Choroid plexus epithelial cell (primary cell): ENCODE results near the gene PCDHB14.
"Not testable (repeated sequence)": the region's sequence is repeated elsewhere in the genome, so short reads cannot be mapped to it uniquely, and the experiment has no call there.

Experiments used
- DNase-seq: peaks from one replicate; pipeline ENCODE4 v3.0.0-alpha.2; 2010; ENCODE audit warnings: low read depth
- H3K4me3 ChIP-seq: 2 replicates; pipeline ENCODE4 v1.5.1; 2011; ENCODE audit warnings: low read depth, mild to moderate bottlenecking, control low read depth, low read length, moderate library complexity
- TF ChIP-seq, protein P1 (sequence below): conservative IDR thresholded peaks from 2 replicates; pipeline ENCODE4 v1.5.1; 2011; ENCODE audit warnings: low read depth, mild to moderate bottlenecking, control low read depth, inconsistent platforms, low read length, moderate library complexity

Gene PCDHB14

DNA sequence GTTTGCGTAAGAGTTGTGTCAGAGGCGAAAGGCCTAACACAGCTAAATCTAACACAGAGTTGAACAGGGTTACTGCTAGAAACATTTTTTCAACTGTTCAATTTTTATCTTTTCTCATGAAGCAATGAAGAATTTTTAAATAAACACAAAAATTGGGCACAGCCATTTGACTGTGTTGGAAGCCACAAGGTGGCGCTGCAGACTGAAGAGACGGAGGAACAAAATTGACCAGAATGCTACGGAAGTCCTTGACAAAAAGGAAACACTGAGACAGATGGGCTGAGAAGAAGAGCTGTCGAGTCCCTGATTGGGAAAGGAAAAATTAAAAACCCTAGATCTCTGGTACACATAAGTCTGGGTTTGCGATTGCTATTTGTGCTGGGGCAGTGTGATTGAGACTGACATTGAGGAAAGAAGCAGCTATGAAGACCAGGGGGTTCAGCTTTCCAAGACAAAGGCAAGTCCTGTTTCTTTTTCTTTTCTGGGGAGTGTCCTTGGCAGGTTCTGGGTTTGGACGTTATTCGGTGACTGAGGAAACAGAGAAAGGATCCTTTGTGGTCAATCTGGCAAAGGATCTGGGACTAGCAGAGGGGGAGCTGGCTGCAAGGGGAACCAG, 36.1 kb upstream of the PCDHB14 start, which contains the start of gene PCDHB9:
Gene PCDHB9, plus strand, starts transcription at position 265 of the 616 bp plus-strand sequence. Its CDS starts 158 bp downstream, at position 423.
- TF ChIP-seq, protein P1, sequence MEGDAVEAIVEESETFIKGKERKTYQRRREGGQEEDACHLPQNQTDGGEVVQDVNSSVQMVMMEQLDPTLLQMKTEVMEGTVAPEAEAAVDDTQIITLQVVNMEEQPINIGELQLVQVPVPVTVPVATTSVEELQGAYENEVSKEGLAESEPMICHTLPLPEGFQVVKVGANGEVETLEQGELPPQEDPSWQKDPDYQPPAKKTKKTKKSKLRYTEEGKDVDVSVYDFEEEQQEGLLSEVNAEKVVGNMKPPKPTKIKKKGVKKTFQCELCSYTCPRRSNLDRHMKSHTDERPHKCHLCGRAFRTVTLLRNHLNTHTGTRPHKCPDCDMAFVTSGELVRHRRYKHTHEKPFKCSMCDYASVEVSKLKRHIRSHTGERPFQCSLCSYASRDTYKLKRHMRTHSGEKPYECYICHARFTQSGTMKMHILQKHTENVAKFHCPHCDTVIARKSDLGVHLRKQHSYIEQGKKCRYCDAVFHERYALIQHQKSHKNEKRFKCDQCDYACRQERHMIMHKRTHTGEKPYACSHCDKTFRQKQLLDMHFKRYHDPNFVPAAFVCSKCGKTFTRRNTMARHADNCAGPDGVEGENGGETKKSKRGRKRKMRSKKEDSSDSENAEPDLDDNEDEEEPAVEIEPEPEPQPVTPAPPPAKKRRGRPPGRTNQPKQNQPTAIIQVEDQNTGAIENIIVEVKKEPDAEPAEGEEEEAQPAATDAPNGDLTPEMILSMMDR = peak; percentile 30
- H3K4me3 ChIP-seq = no peak within 1 kb of the TSS
- peak; percentile 11 for DNase-seq

DNA sequence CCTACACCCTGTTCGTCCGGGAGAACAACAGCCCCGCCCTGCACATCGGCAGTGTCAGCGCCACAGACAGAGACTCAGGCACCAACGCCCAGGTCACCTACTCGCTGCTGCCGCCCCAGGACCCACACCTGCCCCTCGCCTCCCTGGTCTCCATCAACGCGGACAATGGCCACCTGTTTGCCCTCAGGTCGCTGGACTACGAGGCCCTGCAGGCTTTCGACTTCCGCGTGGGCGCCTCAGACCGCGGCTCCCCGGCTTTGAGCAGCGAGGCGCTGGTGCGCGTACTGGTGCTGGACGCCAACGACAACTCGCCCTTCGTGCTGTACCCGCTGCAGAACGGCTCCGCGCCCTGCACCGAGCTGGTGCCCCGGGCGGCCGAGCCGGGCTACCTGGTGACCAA, 34.5 kb upstream of the PCDHB14 start:
- DNase-seq, H3K4me3 ChIP-seq: not testable (repeated sequence)

DNA sequence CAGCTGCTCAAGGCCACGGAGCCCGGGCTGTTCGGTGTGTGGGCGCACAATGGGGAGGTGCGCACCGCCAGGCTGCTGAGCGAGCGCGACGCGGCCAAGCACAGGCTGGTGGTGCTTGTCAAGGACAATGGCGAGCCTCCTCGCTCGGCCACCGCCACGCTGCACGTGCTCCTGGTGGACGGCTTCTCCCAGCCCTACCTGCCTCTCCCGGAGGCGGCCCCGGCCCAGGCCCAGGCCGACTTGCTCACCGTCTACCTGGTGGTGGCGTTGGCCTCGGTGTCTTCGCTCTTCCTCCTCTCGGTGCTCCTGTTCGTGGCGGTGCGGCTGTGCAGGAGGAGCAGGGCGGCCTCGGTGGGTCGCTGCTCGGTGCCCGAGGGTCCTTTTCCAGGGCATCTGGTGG, 34.0 kb upstream of the PCDHB14 start:
- not testable (repeated sequence) for H3K4me3 ChIP-seq, DNase-seq

DNA sequence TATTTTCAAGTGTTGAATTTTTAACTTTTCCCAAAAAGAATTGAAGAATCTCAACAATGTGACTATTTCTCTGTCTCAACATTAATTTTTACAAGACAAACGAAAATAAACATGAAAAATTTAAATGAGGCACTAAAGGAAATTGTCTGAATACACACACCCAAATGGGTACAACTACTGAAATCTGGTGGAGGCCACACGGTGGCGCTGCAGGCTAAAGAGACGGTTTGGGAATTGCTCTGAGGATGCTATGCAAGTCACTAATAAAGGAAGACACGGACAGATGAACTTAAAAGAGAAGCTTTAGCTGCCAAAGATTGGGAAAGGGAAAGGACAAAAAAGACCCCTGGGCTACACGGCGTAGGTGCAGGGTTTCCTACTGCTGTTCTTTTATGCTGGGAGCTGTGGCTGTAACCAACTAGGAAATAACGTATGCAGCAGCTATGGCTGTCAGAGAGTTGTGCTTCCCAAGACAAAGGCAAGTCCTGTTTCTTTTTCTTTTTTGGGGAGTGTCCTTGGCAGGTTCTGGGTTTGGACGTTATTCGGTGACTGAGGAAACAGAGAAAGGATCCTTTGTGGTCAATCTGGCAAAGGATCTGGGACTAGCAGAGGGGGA, 30.9 kb upstream of the PCDHB14 start, which contains the start of gene PCDHB10:
Gene PCDHB10, plus strand, starts transcription at position 244 of the 616 bp plus-strand sequence. Its CDS starts 200 bp downstream, at position 444.
- no peak within 1 kb of the TSS for H3K4me3 ChIP-seq
- TF ChIP-seq, protein P1 = peak; percentile 40
- peak; percentile 19 for DNase-seq

DNA sequence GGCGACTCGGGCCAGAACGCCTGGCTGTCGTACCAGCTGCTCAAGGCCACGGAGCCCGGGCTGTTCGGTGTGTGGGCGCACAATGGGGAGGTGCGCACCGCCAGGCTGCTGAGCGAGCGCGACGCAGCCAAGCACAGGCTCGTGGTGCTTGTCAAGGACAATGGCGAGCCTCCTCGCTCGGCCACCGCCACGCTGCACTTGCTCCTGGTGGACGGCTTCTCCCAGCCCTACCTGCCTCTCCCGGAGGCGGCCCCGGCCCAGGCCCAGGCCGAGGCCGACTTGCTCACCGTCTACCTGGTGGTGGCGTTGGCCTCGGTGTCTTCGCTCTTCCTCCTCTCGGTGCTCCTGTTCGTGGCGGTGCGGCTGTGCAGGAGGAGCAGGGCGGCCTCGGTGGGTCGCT, 28.8 kb upstream of the PCDHB14 start:
- H3K4me3 ChIP-seq = not testable (repeated sequence)

DNA sequence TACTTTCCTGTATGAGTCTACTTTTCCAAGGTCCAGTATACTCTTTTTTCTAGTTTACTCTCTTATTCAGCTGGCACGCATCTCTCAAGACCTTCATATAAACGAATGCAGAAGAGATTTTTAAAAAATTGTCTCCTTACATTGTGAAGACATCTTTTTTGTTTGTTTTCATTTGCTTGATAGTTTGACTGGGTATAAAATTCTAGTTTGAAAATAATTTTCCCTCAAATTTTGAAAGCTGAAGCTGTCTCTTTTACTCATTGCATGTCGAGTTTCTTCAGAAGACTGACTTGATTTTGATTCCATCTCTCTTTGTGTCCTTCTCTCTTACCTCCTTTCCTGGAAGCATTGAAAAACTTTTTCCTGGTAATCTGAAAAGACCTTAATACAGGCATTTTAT, 26.8 kb upstream of the PCDHB14 start:
- no peak for DNase-seq
- no peak overlapping the region for H3K4me3 ChIP-seq
- TF ChIP-seq, protein P1 = no peak

More for the DNA sequence above, 28.8 kb upstream of the PCDHB14 start:
- DNase-seq = not testable (repeated sequence)

DNA sequence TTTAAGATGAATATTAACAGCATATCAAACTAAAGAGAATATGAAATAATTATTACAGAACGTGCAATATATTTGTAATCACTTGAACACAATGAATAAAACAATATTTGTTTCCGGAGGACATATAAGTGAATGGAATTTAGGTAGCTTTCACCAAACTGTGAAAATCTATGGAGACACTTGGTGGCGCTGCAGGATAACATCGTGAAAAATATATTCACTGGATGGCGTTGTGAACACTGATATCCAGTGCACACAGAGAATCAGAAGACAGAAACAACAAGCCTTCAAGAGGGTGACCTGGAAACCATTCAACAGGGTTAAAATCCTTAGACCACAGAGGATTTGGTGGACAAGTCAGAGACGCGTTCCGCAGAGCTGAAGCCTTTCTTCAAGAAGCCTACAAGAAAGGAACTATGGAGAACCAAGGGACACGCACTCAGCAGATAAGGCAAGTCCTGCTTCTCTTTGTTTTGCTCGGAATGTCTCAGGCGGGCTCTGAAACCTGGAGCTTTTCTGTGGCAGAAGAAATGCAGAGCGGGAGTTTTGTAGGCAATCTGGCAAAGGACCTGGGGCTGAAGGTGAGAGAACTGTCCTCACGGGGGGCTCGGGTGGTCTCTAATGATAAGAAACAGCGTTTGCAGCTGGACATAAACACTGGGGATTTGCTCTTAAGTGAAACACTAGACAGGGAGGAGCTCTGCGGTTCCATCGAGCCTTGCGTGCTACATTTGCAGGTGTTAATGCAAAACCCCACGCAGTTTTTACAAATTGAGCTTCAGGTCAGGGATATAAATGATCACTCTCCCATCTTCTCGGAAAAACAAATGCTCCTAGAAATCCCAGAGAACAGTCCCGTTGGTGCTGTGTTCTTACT, 23.5 kb upstream of the PCDHB14 start, which contains the start of gene PCDHB11:
Gene PCDHB11, plus strand, starts transcription at position 269 of the 877 bp plus-strand sequence. Its CDS starts 148 bp downstream, at position 417.
- H3K4me3 ChIP-seq = no peak within 1 kb of the TSS
- TF ChIP-seq, protein P1 = no peak
- DNase-seq = no peak

DNA sequence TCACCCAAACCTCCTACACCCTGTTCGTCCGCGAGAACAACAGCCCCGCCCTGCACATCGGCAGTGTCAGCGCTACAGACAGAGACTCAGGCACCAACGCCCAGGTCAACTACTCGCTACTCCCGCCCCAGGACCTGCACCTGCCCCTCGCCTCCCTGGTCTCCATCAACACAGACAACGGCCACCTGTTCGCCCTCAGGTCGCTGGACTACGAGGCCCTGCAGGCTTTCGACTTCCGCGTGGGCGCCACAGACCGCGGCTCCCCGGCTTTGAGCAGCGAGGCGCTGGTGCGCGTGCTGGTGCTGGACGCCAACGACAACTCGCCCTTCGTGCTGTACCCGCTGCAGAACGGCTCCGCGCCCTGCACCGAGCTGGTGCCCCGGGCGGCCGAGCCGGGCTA, 22.0 kb upstream of the PCDHB14 start:
- H3K4me3 ChIP-seq, DNase-seq: not testable (repeated sequence)

DNA sequence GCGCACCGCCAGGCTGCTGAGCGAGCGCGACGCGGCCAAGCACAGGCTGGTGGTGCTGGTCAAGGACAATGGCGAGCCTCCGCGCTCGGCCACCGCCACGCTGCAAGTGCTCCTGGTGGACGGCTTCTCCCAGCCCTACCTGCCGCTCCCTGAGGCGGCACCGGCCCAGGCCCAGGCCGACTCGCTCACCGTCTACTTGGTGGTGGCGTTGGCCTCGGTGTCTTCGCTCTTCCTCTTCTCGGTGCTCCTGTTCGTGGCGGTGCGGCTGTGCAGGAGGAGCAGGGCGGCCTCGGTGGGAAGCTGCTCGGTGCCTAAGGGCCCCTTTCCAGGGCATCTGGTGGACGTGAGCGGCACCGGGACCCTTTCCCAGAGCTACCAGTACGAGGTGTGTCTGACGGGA, 21.5 kb upstream of the PCDHB14 start:
- not testable (repeated sequence) for DNase-seq, H3K4me3 ChIP-seq
